GM12878 (cell line): Measurements from ENCODE around the gene CHD5. TPM values are rescaled to one million over a fixed set of nuclear protein-coding genes. Genes with fewer than 3 reads are reported as not detected.

Source experiments
- ATAC-seq: fragments of 200-7000 bp; cut with Tn5 transposase; 3 replicates; pipeline ENCODE4 v1.9.1; 2020; ENCODE audit warnings: mild to moderate bottlenecking, moderate library complexity
- BruUV-seq: library from RNA; stranded (reverse); fragments of 400-500 nt; replicated peaks from 2 replicates; lab custom pipeline; 2021; lab: Mats Ljungman, UMichigan
- CTCF ChIA-PET: fragments of 300-600 bp; sonication (Branson Sonifier 250); formaldehyde crosslinking; extraction: SDS; loops from one replicate; lab custom pipeline; 2021; ENCODE audit warnings: inconsistent platforms; lab: Yijun Ruan, JAX
- POLR2A ChIA-PET: fragments of 350-600 bp; formaldehyde crosslinking; extraction: SDS; loops from one replicate; lab custom pipeline; 2021; ENCODE audit warnings: inconsistent platforms; lab: Charles Lee
- RAD21 ChIA-PET: fragments of 300-600 bp; sonication (Branson Sonifier 250); formaldehyde crosslinking; loops from one replicate; lab custom pipeline; 2023; ENCODE audit warnings: antibody characterized with exemption; ENCODE audit not compliant: unreplicated experiment; lab: Charles Lee
- SMC1A ChIA-PET: fragments of 300-600 bp; sonication (Branson Sonifier 250); formaldehyde crosslinking; loops from one replicate; lab custom pipeline; 2023; ENCODE audit not compliant: unreplicated experiment, uncharacterized antibody; lab: Charles Lee
- DNase-seq: peaks from one replicate; pipeline ENCODE4 v3.0.0-alpha.2; 2011; ENCODE audit warnings: low read depth, low spot score
- FAIRE-seq: peaks from 3 replicates; lab custom pipeline; 2011; peaks lifted over from hg19 to GRCh38; lab: Jason Lieb, UNC
- H2AFZ ChIP-seq: 2 replicates; pipeline ENCODE4 v1.6.0; 2011; ENCODE audit warnings: low read depth, low read length, control low read depth; ENCODE audit not compliant: control insufficient read depth
- H3K27ac ChIP-seq: 2 replicates; pipeline ENCODE4 v1.5.1; 2011; ENCODE audit warnings: control low read depth; ENCODE audit not compliant: control insufficient read depth, insufficient read depth
- H3K27me3 ChIP-seq, 2 experiments: replicated peaks in 1 of 2; 2 replicates each; pipeline versions ENCODE4 v1.6.0 to v1.6.1; 2011; ENCODE audit warnings: low read length in 1 of 2; ENCODE audit not compliant: control insufficient read depth in 2 of 2, insufficient read depth in 2 of 2
- H3K36me3 ChIP-seq, 2 experiments: 2 replicates each; pipeline ENCODE4 v1.5.1; 2011; ENCODE audit warnings: low read length in 1 of 2; ENCODE audit not compliant: control insufficient read depth in 2 of 2, insufficient read depth in 2 of 2
- H3K4me1 ChIP-seq: 2 replicates; pipeline ENCODE4 v1.6.1; 2011; ENCODE audit warnings: mild to moderate bottlenecking, low read length, moderate library complexity, mixed read lengths; ENCODE audit not compliant: control insufficient read depth, insufficient read depth
- H3K4me2 ChIP-seq: 2 replicates; pipeline ENCODE4 v1.6.0; 2011; ENCODE audit warnings: control low read depth; ENCODE audit not compliant: control insufficient read depth, insufficient read depth
- H3K4me3 ChIP-seq: fragments of 200-600 bp; sonication (generic); 2 replicates; pipeline ENCODE4 v1.5.1; 2016
- H3K79me2 ChIP-seq: 2 replicates; pipeline ENCODE4 v1.6.0; 2011; ENCODE audit warnings: low read length; ENCODE audit not compliant: control insufficient read depth, insufficient read depth
- H3K9ac ChIP-seq: 2 replicates; pipeline ENCODE4 v1.8.0; 2011; ENCODE audit warnings: low read length, control low read depth, mixed read lengths; ENCODE audit not compliant: control insufficient read depth, insufficient read depth
- H3K9me3 ChIP-seq: replicated peaks from 3 replicates; pipeline ENCODE4 v1.5.1; 2011; ENCODE audit warnings: mild to moderate bottlenecking, low read length; ENCODE audit not compliant: control insufficient read depth, insufficient read depth
- H4K20me1 ChIP-seq: 2 replicates; pipeline ENCODE4 v1.6.0; 2011; ENCODE audit not compliant: control insufficient read depth, insufficient read depth
- BACH1 ChIP-seq: fragments of 450-650 bp; IDR thresholded peaks from 2 replicates; pipeline ENCODE4 v1.6.1; 2017; ENCODE audit warnings: mild to moderate bottlenecking, borderline replicate concordance
- FOXK2 ChIP-seq: fragments of 450-650 bp; IDR thresholded peaks from 2 replicates; pipeline ENCODE4 v1.6.1; 2017; ENCODE audit warnings: mild to moderate bottlenecking, moderate library complexity
- HDAC2 ChIP-seq: fragments of 200-600 bp; sonication (generic); IDR thresholded peaks from 2 replicates; pipeline ENCODE4 v1.6.1; 2017
- JUND ChIP-seq: IDR thresholded peaks from 2 replicates; pipeline ENCODE4 v1.6.1; 2012; ENCODE audit warnings: low read depth, mild to moderate bottlenecking, low read length, improper control_type of control experiment, moderate library complexity
- MTA3 ChIP-seq: IDR thresholded peaks from 2 replicates; pipeline ENCODE4 v1.6.1; 2012; ENCODE audit warnings: low read length, inconsistent platforms, borderline replicate concordance
- NFXL1 ChIP-seq: fragments of 450-650 bp; IDR thresholded peaks from 2 replicates; pipeline ENCODE4 v1.6.1; 2017; ENCODE audit warnings: antibody characterized with exemption, mild to moderate bottlenecking, borderline replicate concordance
- NFYA ChIP-seq: IDR thresholded peaks from 2 replicates; pipeline ENCODE4 v1.6.1; 2011; ENCODE audit warnings: low read depth, mild to moderate bottlenecking, low read length, improper control_type of control experiment, borderline replicate concordance
- NRF1 ChIP-seq: conservative IDR thresholded peaks from 2 replicates; pipeline ENCODE4 v1.6.1; 2011; ENCODE audit warnings: mild to moderate bottlenecking, low read depth, low read length, improper control_type of control experiment
- SUPT20H ChIP-seq: IDR thresholded peaks from 2 replicates; pipeline ENCODE4 v1.6.1; 2011; ENCODE audit warnings: low read depth, mild to moderate bottlenecking, low read length, moderate library complexity, borderline replicate concordance; ENCODE audit not compliant: control insufficient read depth
- USF1 ChIP-seq: IDR thresholded peaks from 2 replicates; pipeline ENCODE4 v1.6.1; 2011; ENCODE audit warnings: borderline replicate concordance, low read depth, mild to moderate bottlenecking, moderate library complexity, mixed read lengths, low read length; ENCODE audit not compliant: insufficient read depth; ENCODE audit errors: extremely low read length
- ZBTB4 ChIP-seq: fragments of 450-650 bp; formaldehyde crosslinking; IDR thresholded peaks from 2 replicates; pipeline ENCODE4 v1.4.0; 2022; ENCODE audit warnings: mild to moderate bottlenecking, moderate library complexity
- WGBS: methylation state at CpG from one replicate; pipeline ENCODE4 v1.1.6; 2016; ENCODE audit warnings: low lambda C conversion rate; ENCODE audit not compliant: insufficient replicate concordance, insufficient coverage; ENCODE audit errors: missing lambda C conversion rate; 5-methylcytosine and 5-hydroxymethylcytosine counted together
- in situ Hi-C: fragments of 300-500 bp; cut with MboI; formaldehyde crosslinking; loops from 9 replicates; pipeline ENCODE4 v1.14.3; 2018; ENCODE audit warnings: mixed read lengths
- intact Hi-C: fragments of 100-400 bp; cut with micrococcal nuclease; formaldehyde crosslinking; loops from one replicate; pipeline ENCODE4 v1.14.2; 2022; ENCODE audit not compliant: unreplicated experiment
- polyA plus RNA-seq, 11 experiments: library from polyadenylated mRNA; depleted of rRNA in 4 of 11; unstranded in 6 of 11; stranded (reverse) in 5 of 11; fragments of >200 nt; fragmentation: Nextera tagmentation in 4 of 11; fragmentation: Illumina TruSeq in 1 of 11; extraction: Ambion mirVana in 4 of 11; extraction: Trizol in 1 of 11; gene quantifications; 1 replicate in 1 of 11; 2 replicates in 10 of 11; pipeline versions ENCODE4 v1.2.1 to v1.2.3, GENCODE V29; 2011 to 2016; ENCODE audit warnings: inconsistent platforms in 2 of 11, missing spikeins in 2 of 11, low read depth in 1 of 11
- total RNA-seq, 4 experiments: library from RNA; depleted of rRNA in 3 of 4; stranded (reverse); fragments of >200 nt in 3 of 4; fragmentation: Illumina TruSeq in 1 of 4; extraction: Trizol in 1 of 4; gene quantifications; 2 replicates each; pipeline versions ENCODE4 v1.2.1 to v1.2.3, GENCODE V29; 2013 to 2021

The CHD5 gene
- total and polyA plus RNA-seq, 10 of the 15 experiments (the other 5 are each of a cell fraction or from before 2014, with no cell fraction given), result 0.03 to 0.49 (median 0.13) TPM; not detected in 3

- in situ Hi-C loops, result no loop called here
- no peak overlapping the region for H3K4me3 ChIP-seq
- no peak for FAIRE-seq
- no TSS peak for BruUV-seq
- H3K9ac ChIP-seq, result no peak overlapping the region
- ATAC-seq, result no peak
- no peak overlapping the region for H2AFZ ChIP-seq
- no peaks in the 10 kb centered on the region for H3K9me3 ChIP-seq
- no peak overlapping the region for H3K4me2 ChIP-seq
- RAD21 ChIA-PET, result no interaction called here
- POLR2A ChIA-PET, result no interaction called here
- no peaks in the 10 kb centered on the region for H3K36me3 ChIP-seq
- intact Hi-C loops, result no loop called here
- no peak for DNase-seq
- H3K27ac ChIP-seq, result no peak overlapping the region
- CTCF ChIA-PET, result interaction anchor here (0.6 to 1.5 kb wide), 2 partner anchors 20 to 27 kb away, joined by 4 read pairs; no protein-coding TSS in a partner anchor
- no peaks in the 10 kb centered on the region; a peak in 1 of 4 replicates for H3K27me3 ChIP-seq
- WGBS, result 31% methylated on average over 2 of the region's 2 CpGs
- TF ChIP-seq USF1 (peak; percentile 19), MTA3 (no peak)
- H3K79me2 ChIP-seq, result no peaks in the 10 kb centered on the region
- SMC1A ChIA-PET, result no interaction called here
- no peaks in the 10 kb centered on the region for H4K20me1 ChIP-seq
- no peaks in the 10 kb centered on the region for H3K4me1 ChIP-seq
Measured at GRCh38 chr1:6140413-6140812, 39.7 kb downstream of the CHD5 start.

- DNase-seq, result no peak
- SMC1A ChIA-PET, result no interaction called here
- H3K4me1 ChIP-seq, result no peaks in the 10 kb centered on the region
- H3K9ac ChIP-seq, result no peak overlapping the region
- intact Hi-C loops, result no loop called here
- POLR2A ChIA-PET, result no interaction called here
- FAIRE-seq, result no peak
- H2AFZ ChIP-seq, result no peak overlapping the region
- no peak for TF ChIP-seq ZBTB4 (CRISPR knock-in tag)
- TF ChIP-seq NFXL1, result no peak
- TF ChIP-seq BACH1, result no peak
- TF ChIP-seq JUND, result no peak
- TF ChIP-seq SUPT20H, result no peak
- TF ChIP-seq FOXK2, result no peak
- no peak for TF ChIP-seq HDAC2
- TF ChIP-seq NFYA, result no peak
- TF ChIP-seq NRF1, result no peak
- no peaks in the 10 kb centered on the region for H3K36me3 ChIP-seq
- H3K27me3 ChIP-seq, result no peaks in the 10 kb centered on the region; a peak in 1 of 4 replicates
- WGBS, result 10% methylated on average over 5 of the region's 5 CpGs
- no peaks in the 10 kb centered on the region for H3K79me2 ChIP-seq
- no peaks in the 10 kb centered on the region for H4K20me1 ChIP-seq
- CTCF ChIA-PET, result no interaction called here
- BruUV-seq, result no TSS peak
- RAD21 ChIA-PET, result no interaction called here
- no peak overlapping the region for H3K4me3 ChIP-seq
- no peak overlapping the region for H3K27ac ChIP-seq
- H3K4me2 ChIP-seq, result no peak overlapping the region
- H3K9me3 ChIP-seq, result no peaks in the 10 kb centered on the region; the same call in 2 of the 3 replicates
- no peak for ATAC-seq
- in situ Hi-C loops, result no loop called here
Measured at GRCh38 chr1:6137758-6138157, 42.4 kb downstream of the CHD5 start.
